OCI-LY1 (cell line): ENCODE measurements around the gene PLXNB3.

Experiments used
- CTCF ChIP-seq: fragments of 200-600 bp; sonication (generic), shearing (Covaris generic); IDR thresholded peaks from 2 replicates; pipeline ENCODE4 v1.5.1; 2017; ENCODE audit warnings: mild to moderate bottlenecking, antibody characterized with exemption, low read length, moderate library complexity, mixed read lengths
- EZH2 ChIP-seq: fragments of 200-600 bp; sonication (generic), shearing (Covaris generic); IDR thresholded peaks from 2 replicates; pipeline ENCODE4 v1.8.0; 2017; ENCODE audit warnings: borderline replicate concordance, mixed run types, mild to moderate bottlenecking, antibody characterized with exemption, low read length, moderate library complexity, mixed read lengths

- TF ChIP-seq EZH2, result no peak
- no peak for TF ChIP-seq CTCF
Observed at GRCh38 chrX:153804621-153805020, 40.6 kb downstream of the PLXNB3 start.
